ENCODE measurements around the gene ANKH.

DNA sequence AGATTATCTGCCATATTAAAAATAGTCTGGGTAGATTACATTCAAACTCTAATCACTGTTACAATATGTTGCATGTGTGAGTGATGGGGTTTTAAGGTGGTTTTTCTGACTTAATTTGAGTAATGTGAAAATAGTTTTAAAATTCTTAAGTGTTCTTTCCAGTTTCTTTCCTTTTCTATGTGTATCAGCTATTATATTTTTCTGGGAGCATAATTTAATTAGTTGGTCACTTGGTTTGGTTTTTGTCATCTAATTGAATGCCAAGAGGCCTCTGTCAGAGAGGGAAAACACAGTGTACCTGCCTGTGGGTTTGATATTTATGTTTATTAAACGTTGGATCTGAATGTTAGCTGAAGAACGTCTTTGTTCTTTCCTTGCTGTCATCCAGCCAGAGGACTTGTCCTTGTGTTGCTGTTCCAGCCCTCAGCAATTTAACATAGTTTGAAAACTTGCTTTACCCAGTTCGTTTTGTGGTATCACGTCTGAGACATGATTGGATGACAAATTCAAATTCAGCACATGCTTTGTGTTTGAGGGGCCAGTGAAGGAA, 187.6 kb downstream of the ANKH start:
- TF ChIP-seq EZH2 (IDR thresholded peaks at IDR 0.05) = no peak
- TF ChIP-seq, protein P1, sequence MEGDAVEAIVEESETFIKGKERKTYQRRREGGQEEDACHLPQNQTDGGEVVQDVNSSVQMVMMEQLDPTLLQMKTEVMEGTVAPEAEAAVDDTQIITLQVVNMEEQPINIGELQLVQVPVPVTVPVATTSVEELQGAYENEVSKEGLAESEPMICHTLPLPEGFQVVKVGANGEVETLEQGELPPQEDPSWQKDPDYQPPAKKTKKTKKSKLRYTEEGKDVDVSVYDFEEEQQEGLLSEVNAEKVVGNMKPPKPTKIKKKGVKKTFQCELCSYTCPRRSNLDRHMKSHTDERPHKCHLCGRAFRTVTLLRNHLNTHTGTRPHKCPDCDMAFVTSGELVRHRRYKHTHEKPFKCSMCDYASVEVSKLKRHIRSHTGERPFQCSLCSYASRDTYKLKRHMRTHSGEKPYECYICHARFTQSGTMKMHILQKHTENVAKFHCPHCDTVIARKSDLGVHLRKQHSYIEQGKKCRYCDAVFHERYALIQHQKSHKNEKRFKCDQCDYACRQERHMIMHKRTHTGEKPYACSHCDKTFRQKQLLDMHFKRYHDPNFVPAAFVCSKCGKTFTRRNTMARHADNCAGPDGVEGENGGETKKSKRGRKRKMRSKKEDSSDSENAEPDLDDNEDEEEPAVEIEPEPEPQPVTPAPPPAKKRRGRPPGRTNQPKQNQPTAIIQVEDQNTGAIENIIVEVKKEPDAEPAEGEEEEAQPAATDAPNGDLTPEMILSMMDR (IDR thresholded peaks at IDR 0.05) = no peak

All from neural progenitor cell (in vitro differentiated cells).